Lung (tissue), 12 donors: Measurements from ENCODE around the gene TXNRD1. TPM values are rescaled to one million over a fixed set of nuclear protein-coding genes. Genes with fewer than 3 reads are reported as not detected.
"Not testable (repeated sequence)": the region's sequence is repeated elsewhere in the genome, so short reads cannot be mapped to it uniquely, and the experiment has no call there.

Source experiments
- ATAC-seq: fragments of 200-7000 bp; cut with Tn5 transposase; one replicate; pipeline ENCODE4 v1.9.1; 2020; ENCODE audit warnings: moderate number of reproducible peaks; ENCODE audit not compliant: insufficient read depth, low FRiP score
- DNase-seq, 3 donors: peaks; one replicate each; pipeline ENCODE4 v3.0.0-alpha.2; 2013 to 2017
- H3K27ac ChIP-seq, 2 donors: one replicate each; pipeline ENCODE4 v1.5.1; 2013; ENCODE audit warnings: mild to moderate bottlenecking in 2 of 2, moderate library complexity in 2 of 2, control low read depth in 1 of 2, inconsistent platforms in 1 of 2, low read depth in 1 of 2, low read length in 1 of 2
- H3K27me3 ChIP-seq, 3 donors: one replicate each; pipeline ENCODE4 v1.5.1; 2013; ENCODE audit warnings: low read length in 2 of 3; ENCODE audit not compliant: control insufficient read depth in 3 of 3, insufficient read depth in 3 of 3
- H3K36me3 ChIP-seq, 4 donors: one replicate each; pipeline ENCODE4 v1.5.1; 2013; ENCODE audit warnings: low read length in 4 of 4, mild to moderate bottlenecking in 1 of 4, moderate library complexity in 1 of 4; ENCODE audit not compliant: control insufficient read depth in 4 of 4, insufficient read depth in 4 of 4
- H3K4me1 ChIP-seq, 5 donors: one replicate each; pipeline ENCODE4 v1.5.1; 2013; ENCODE audit warnings: low read length in 5 of 5, mild to moderate bottlenecking in 2 of 5, moderate library complexity in 1 of 5; ENCODE audit not compliant: control insufficient read depth in 5 of 5, insufficient read depth in 5 of 5
- H3K4me3 ChIP-seq: one replicate; pipeline ENCODE4 v1.5.1; 2013; ENCODE audit warnings: mild to moderate bottlenecking, control low read depth, moderate library complexity
- H3K9ac ChIP-seq, 2 donors: one replicate each; pipeline ENCODE4 v1.5.1; 2013; ENCODE audit warnings: low read length in 2 of 2, control low read depth in 1 of 2; ENCODE audit not compliant: insufficient read depth in 1 of 2
- H3K9me3 ChIP-seq, 4 donors: one replicate each; pipeline ENCODE4 v1.5.1; 2013; ENCODE audit warnings: low read length in 3 of 4, mild to moderate bottlenecking in 1 of 4, moderate library complexity in 1 of 4; ENCODE audit not compliant: control insufficient read depth in 4 of 4, insufficient read depth in 3 of 4
- CTCF ChIP-seq: IDR thresholded peaks from 2 replicates; pipeline ENCODE4 v1.5.1; 2012; ENCODE audit warnings: mild to moderate bottlenecking; ENCODE audit errors: control extremely low read depth, extremely low read depth
- WGBS, 2 donors: extraction: QIAGEN DNeasy Blood & Tissue Kit; methylation state at CpG; one replicate each; pipeline ENCODE4 v1.1.7; 2013; 5-methylcytosine and 5-hydroxymethylcytosine counted together
- polyA plus RNA-seq, 2 donors: library from polyadenylated mRNA; stranded (reverse); fragments of 200-250 nt; gene quantifications; one replicate each; pipeline ENCODE4 v1.2.1, GENCODE V29; 2013
- total RNA-seq, 2 donors: library from RNA; depleted of rRNA in 1 of 2; stranded (reverse); fragments of >200 nt in 1 of 2; gene quantifications; one replicate each; pipeline ENCODE4 v1.2.1, GENCODE V29; 2014 to 2021
- donor health status: control.
- donor health status: control.
- donor health status: Bipolar disorder and iron deficiency.
- donor health status: healthy.
- donor health status: DM: yes; HTN: yes; CAD: no.

Gene TXNRD1
- total and polyA plus RNA-seq, 4 donors = 74.2 to 166 (median 125) TPM

GRCh38 chr12:104319028-104319427, 103.4 kb downstream of the TXNRD1 start:
- 98 to 100% methylated on average over 1 of the region's 1 CpG for WGBS, 2 donors
- TF ChIP-seq CTCF = no peak
- no peak for DNase-seq
- Histone ChIP-seq H3K27me3 (no peaks in the 10 kb centered on the region), H3K4me3 (no peak overlapping the region), H3K9ac (no peak overlapping the region), H3K4me1 (no peaks in the 10 kb centered on the region), H3K36me3 (peaks cover 26 to 42% (median 31%) of the 10 kb centered on the region in 4 donors), H3K9me3 (no peaks in the 10 kb centered on the region), H3K27ac (no peak overlapping the region)
- ATAC-seq = no peak

- H3K9me3 ChIP-seq = no peaks in the 10 kb centered on the region
- H3K4me3 ChIP-seq = no peak overlapping the region
- H3K4me1 ChIP-seq = no peaks in the 10 kb centered on the region
- no peak for TF ChIP-seq CTCF
- ATAC-seq = no peak
- no peak overlapping the region for H3K27ac ChIP-seq
- peaks cover 20 to 41% (median 26%) of the 10 kb centered on the region in 4 donors for H3K36me3 ChIP-seq
- DNase-seq = no peak
- WGBS, 2 donors = 94 to 97% methylated on average over 1 of the region's 1 CpG
- no peaks in the 10 kb centered on the region for H3K27me3 ChIP-seq
- H3K9ac ChIP-seq = no peak overlapping the region
Observed at GRCh38 chr12:104319918-104320626, 104.5 kb downstream of the TXNRD1 start.

- no peaks in the 10 kb centered on the region for H3K9me3 ChIP-seq
- no peak overlapping the region for H3K27ac ChIP-seq
- H3K36me3 ChIP-seq = peaks cover 19 to 40% (median 26%) of the 10 kb centered on the region in 4 donors
- no peak for TF ChIP-seq CTCF
- H3K27me3 ChIP-seq = no peaks in the 10 kb centered on the region
- no peaks in the 10 kb centered on the region for H3K4me1 ChIP-seq
- H3K4me3 ChIP-seq = no peak overlapping the region
- DNase-seq = no peak
- no peak overlapping the region for H3K9ac ChIP-seq
- ATAC-seq = no peak
Observed at GRCh38 chr12:104320627-104321024, 105.0 kb downstream of the TXNRD1 start.

GRCh38 chr12:104321949-104322348, 106.4 kb downstream of the TXNRD1 start:
- WGBS, 2 donors = 97 to 100% methylated on average over 1 of the region's 1 CpG
- no peaks in the 10 kb centered on the region for H3K4me1 ChIP-seq
- no peaks in the 10 kb centered on the region for H3K9me3 ChIP-seq
- no peak overlapping the region for H3K27ac ChIP-seq
- H3K4me3 ChIP-seq = no peak overlapping the region
- H3K27me3 ChIP-seq = no peaks in the 10 kb centered on the region
- DNase-seq (no peak), ATAC-seq (no peak)
- no peak for TF ChIP-seq CTCF
- H3K36me3 ChIP-seq = peaks cover 17 to 45% (median 28%) of the 10 kb centered on the region in 4 donors
- H3K9ac ChIP-seq = no peak overlapping the region

- H3K4me3 ChIP-seq, H3K27me3 ChIP-seq, H3K4me1 ChIP-seq, ATAC-seq, DNase-seq, H3K9ac ChIP-seq, H3K9me3 ChIP-seq, H3K27ac ChIP-seq: not testable (repeated sequence)
- H3K36me3 ChIP-seq = peaks cover 19 to 48% (median 28%) of the 10 kb centered on the region in 4 donors
- WGBS, 2 donors = 97 to 98% methylated on average over 2 of the region's 2 CpGs
Observed at GRCh38 chr12:104322533-104322932, 107.0 kb downstream of the TXNRD1 start.
